ENCODE results near the gene ZXDC.

GRCh38 chr3:126500016-126500415 is 24.3 kb upstream of the ZXDC start:
- TF ChIP-seq CTCF (IDR thresholded peaks at IDR 0.05; ENCODE audit: insufficient read depth, low read length) (no peak), REST (IDR thresholded peaks at IDR 0.05; ENCODE audit: insufficient replicate concordance, low read depth) (no peak), GABPA (IDR thresholded peaks at IDR 0.05; ENCODE audit: low read depth) (no peak), POLR2AphosphoS5 (IDR thresholded peaks at IDR 0.05; ENCODE audit: low read depth) (no peak), SPI1 (IDR thresholded peaks at IDR 0.05; ENCODE audit: borderline replicate concordance, low read depth) (no peak)
